Muscle layer of colon (tissue), 2 donors: Measurements from ENCODE around the gene CES3.
A peak's percentile ranks its signal among the peaks of the same experiment; 100 is the strongest.

Experiments
- H3K27ac ChIP-seq: one replicate; pipeline ENCODE4 v1.7.0; 2013; ENCODE audit warnings: low read depth, mild to moderate bottlenecking, low read length, moderate library complexity
- H3K27me3 ChIP-seq, 2 donors: one replicate each; pipeline ENCODE4 v1.7.0; 2013; ENCODE audit warnings: low read length in 2 of 2, mild to moderate bottlenecking in 2 of 2; ENCODE audit not compliant: insufficient read depth in 2 of 2, control insufficient read depth in 1 of 2
- H3K36me3 ChIP-seq: one replicate; pipeline ENCODE4 v1.7.0; 2013; ENCODE audit warnings: mild to moderate bottlenecking, low read length; ENCODE audit not compliant: insufficient read depth
- H3K4me1 ChIP-seq: one replicate; pipeline ENCODE4 v1.7.0; 2013; ENCODE audit warnings: mild to moderate bottlenecking, low read length; ENCODE audit not compliant: insufficient read depth
- H3K4me3 ChIP-seq, 2 donors: one replicate each; pipeline ENCODE4 v1.7.0; 2013; ENCODE audit warnings: low read length in 2 of 2, low read depth in 1 of 2, mild to moderate bottlenecking in 1 of 2, moderate library complexity in 1 of 2
- H3K9ac ChIP-seq: one replicate; pipeline ENCODE4 v1.7.0; 2013; ENCODE audit warnings: low read length
- H3K9me3 ChIP-seq: one replicate; pipeline ENCODE4 v1.7.0; 2013; ENCODE audit warnings: mild to moderate bottlenecking, low read length
- donor health status: abdominal sarcoma.
- donor health status: Adenocarcinoma of cecum.

Gene CES3

GRCh38 chr16:66996983-66997358 is 35.9 kb downstream of the CES3 start:
- Histone ChIP-seq H3K4me3 (no peak overlapping the region), H3K27me3 (no peaks in the 10 kb centered on the region), H3K36me3 (no peaks in the 10 kb centered on the region), H3K27ac (no peak overlapping the region), H3K9me3 (no peaks in the 10 kb centered on the region), H3K4me1 (peaks cover 8% of the 10 kb centered on the region), H3K9ac (no peak overlapping the region)

GRCh38 chr16:67000384-67001351 is 39.6 kb downstream of the CES3 start:
- H3K27me3 ChIP-seq: no peaks in the 10 kb centered on the region
- peaks cover 8% of the 10 kb centered on the region for H3K4me1 ChIP-seq
- H3K4me3 ChIP-seq: peak overlapping the region; percentile 45
- peak overlapping the region; percentile 48 for H3K27ac ChIP-seq
- H3K36me3 ChIP-seq: no peaks in the 10 kb centered on the region
- H3K9ac ChIP-seq: no peak overlapping the region
- H3K9me3 ChIP-seq: no peaks in the 10 kb centered on the region

- Histone ChIP-seq H3K4me3 (peak overlapping the region in 1 of 2 donors; percentile 43), H3K27ac (no peak overlapping the region), H3K9ac (no peak overlapping the region)
Measured at GRCh38 chr16:67001726-67002125, 40.7 kb downstream of the CES3 start.

GRCh38 chr16:67006930-67007658 is 46.0 kb downstream of the CES3 start:
- no peaks in the 10 kb centered on the region for H3K27me3 ChIP-seq
- no peak overlapping the region for H3K4me3 ChIP-seq
- no peaks in the 10 kb centered on the region for H3K4me1 ChIP-seq
- no peak overlapping the region for H3K27ac ChIP-seq
- H3K36me3 ChIP-seq: no peaks in the 10 kb centered on the region
- no peaks in the 10 kb centered on the region for H3K9me3 ChIP-seq
- no peak overlapping the region for H3K9ac ChIP-seq

More at GRCh38 chr16:67001726-67002125, 40.7 kb downstream of the CES3 start:
- Histone ChIP-seq H3K9me3 (no peaks in the 10 kb centered on the region), H3K36me3 (no peaks in the 10 kb centered on the region), H3K4me1 (peaks cover 8% of the 10 kb centered on the region), H3K27me3 (no peaks in the 10 kb centered on the region)

- Histone ChIP-seq H3K36me3 (no peaks in the 10 kb centered on the region), H3K9ac (no peak overlapping the region), H3K27ac (no peak overlapping the region), H3K4me3 (no peak overlapping the region), H3K9me3 (no peaks in the 10 kb centered on the region), H3K27me3 (peaks cover 0 to 9% of the 10 kb centered on the region in 2 donors), H3K4me1 (peaks cover 8% of the 10 kb centered on the region)
Measured at GRCh38 chr16:67009158-67009557, 48.1 kb downstream of the CES3 start.

GRCh38 chr16:67011274-67011673 is 50.2 kb downstream of the CES3 start:
- Histone ChIP-seq H3K9ac (no peak overlapping the region), H3K9me3 (no peaks in the 10 kb centered on the region), H3K4me3 (no peak overlapping the region), H3K4me1 (peaks cover 8% of the 10 kb centered on the region), H3K36me3 (no peaks in the 10 kb centered on the region), H3K27ac (no peak overlapping the region), H3K27me3 (peaks cover 0 to 9% of the 10 kb centered on the region in 2 donors)

GRCh38 chr16:67013233-67013822 is 52.3 kb downstream of the CES3 start:
- no peak overlapping the region for H3K9ac ChIP-seq
- H3K4me3 ChIP-seq: peak overlapping the region; percentile 12 to 64
- H3K36me3 ChIP-seq: no peaks in the 10 kb centered on the region
- H3K4me1 ChIP-seq: peaks cover 8% of the 10 kb centered on the region
- H3K27ac ChIP-seq: no peak overlapping the region
- H3K27me3 ChIP-seq: peaks cover 0 to 9% of the 10 kb centered on the region in 2 donors
- no peaks in the 10 kb centered on the region for H3K9me3 ChIP-seq

- Histone ChIP-seq H3K36me3 (no peaks in the 10 kb centered on the region), H3K4me1 (peaks cover 8% of the 10 kb centered on the region), H3K9me3 (no peaks in the 10 kb centered on the region), H3K4me3 (peak overlapping the region; percentile 12 to 64), H3K27ac (no peak overlapping the region), H3K9ac (no peak overlapping the region), H3K27me3 (peaks cover 0 to 9% of the 10 kb centered on the region in 2 donors)
Measured at GRCh38 chr16:67013823-67014633, 53.0 kb downstream of the CES3 start.

GRCh38 chr16:67014634-67015312 is 53.7 kb downstream of the CES3 start:
- Histone ChIP-seq H3K9ac (no peak overlapping the region), H3K27ac (no peak overlapping the region), H3K4me3 (peak overlapping the region; percentile 12 to 64)

GRCh38 chr16:67015313-67015731 is 54.3 kb downstream of the CES3 start:
- Histone ChIP-seq H3K27ac (no peak overlapping the region), H3K36me3 (no peaks in the 10 kb centered on the region), H3K4me1 (peaks cover 8% of the 10 kb centered on the region), H3K4me3 (no peak overlapping the region), H3K9me3 (no peaks in the 10 kb centered on the region), H3K9ac (no peak overlapping the region), H3K27me3 (peaks cover 0 to 9% of the 10 kb centered on the region in 2 donors)

More at GRCh38 chr16:67014634-67015312, 53.7 kb downstream of the CES3 start:
- peaks cover 0 to 9% of the 10 kb centered on the region in 2 donors for H3K27me3 ChIP-seq
- no peaks in the 10 kb centered on the region for H3K36me3 ChIP-seq
- H3K9me3 ChIP-seq: no peaks in the 10 kb centered on the region
- H3K4me1 ChIP-seq: peaks cover 8% of the 10 kb centered on the region
